LoVo (cell line): ENCODE data around the gene RSF1.
"Not testable (repeated sequence)": the region's sequence is repeated elsewhere in the genome, so short reads cannot be mapped to it uniquely, and the experiment has no call there.

ENCODE experiments used
- DNase-seq: peaks from one replicate; pipeline ENCODE4 v3.0.0-alpha.2; 2016; ENCODE audit warnings: low spot score

RSF1 gene

DNA sequence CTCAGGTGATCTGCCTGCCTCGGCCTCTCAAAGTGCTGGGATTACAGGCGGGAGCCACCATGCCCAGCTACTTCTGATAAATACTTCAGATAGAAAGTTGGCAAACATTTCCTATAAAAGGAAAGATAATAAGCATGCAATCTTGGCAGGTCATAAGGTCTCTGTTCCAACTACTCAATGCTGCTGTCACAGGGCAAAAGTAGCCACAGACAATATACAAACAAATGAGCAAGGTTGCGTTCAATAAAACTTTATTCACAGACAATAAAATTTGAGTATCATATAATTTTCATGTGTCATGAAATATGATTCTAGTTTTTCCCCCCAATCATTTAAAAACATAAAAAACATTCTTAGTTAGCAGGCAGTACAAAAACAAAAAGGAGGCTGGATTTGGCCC lies 129.9 kb downstream of the RSF1 start:
- no peak for DNase-seq

DNA sequence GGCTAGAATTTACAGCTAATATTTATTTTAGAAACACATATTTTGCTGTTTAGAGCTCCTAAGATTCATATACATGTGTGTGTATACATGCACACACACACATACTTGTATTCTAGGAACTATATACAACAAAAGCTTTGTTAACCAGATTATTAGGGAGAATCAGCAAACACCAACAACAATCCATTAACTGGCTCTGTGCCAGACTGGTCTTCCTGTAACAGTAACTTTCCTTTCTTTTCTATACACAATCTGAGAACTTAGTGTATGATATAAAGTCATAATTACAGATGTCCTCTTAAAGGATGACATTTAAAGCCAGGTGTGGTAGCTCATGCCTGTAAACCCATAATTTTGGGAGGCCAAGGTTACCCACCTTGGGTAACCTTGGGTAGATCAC lies 133.4 kb downstream of the RSF1 start:
- DNase-seq = no peak

DNA sequence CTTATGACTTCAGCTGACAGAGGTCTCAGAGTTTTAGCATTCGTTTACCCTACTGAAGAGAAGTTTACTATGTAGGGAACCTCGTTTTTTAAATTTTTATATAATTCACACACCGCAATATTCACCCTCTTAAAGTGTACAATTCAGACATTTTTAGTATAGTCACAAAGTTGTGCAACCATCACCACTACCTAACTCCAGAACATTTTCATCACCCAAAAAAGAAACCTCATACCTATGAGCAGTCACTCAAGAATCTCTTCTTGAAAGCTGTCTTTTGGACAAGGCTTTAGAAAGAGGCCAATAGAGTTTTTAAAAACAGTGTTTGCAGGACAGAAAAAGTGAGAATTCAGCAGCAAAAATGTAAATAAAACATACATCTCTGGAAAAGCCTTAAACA lies 143.4 kb downstream of the RSF1 start:
- DNase-seq = no peak

DNA sequence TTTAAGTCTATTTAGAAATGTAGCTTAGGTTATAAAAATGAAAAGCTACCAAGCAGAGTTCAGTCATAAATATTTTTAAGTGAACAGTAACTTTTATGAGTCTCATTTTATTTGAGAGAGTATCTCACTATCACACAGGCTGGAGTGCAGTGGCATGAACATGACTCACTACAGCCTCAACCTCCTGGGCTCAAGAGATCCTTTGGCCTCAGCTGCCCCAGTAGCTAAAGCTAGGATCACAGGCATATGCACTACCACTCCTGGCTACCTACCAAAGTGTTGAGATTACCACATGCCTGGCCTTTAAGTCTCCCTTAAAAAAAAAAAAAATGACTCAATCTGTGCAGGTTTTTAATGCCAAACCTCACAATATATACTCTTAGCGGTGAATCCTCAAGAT lies 148.3 kb downstream of the RSF1 start:
- DNase-seq = peak; percentile 32

DNA sequence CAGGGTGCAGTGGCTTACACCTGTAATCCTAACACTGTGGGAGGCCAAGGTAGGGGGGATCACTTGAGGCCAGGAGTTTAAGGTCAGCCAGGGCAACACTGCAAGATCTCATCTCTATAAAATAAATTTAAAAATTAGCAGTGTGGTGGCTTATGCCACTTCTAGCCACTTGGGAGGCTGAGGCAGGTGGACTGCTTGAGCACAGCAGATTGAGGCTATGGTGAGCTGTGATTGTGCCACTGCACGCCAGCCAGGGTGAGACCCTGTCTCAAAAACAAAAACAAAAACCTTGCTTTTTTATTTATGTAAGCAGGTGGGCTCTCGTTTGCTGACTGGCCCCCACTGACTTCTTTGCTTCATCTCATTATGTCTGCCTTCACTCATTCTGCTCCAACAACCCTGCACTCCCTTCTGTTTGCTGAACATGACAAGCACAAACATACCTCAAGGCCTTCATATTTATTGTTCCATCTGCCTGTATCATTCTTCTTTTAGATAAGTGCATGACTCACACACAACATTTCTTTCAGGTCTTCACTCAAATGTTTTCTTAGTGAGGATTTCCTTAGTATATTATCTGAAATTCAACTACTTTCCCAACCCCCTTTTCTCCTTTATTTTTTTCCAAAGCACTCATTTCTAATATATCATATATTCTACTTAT lies 150.5 kb downstream of the RSF1 start:
- no peak for DNase-seq

DNA sequence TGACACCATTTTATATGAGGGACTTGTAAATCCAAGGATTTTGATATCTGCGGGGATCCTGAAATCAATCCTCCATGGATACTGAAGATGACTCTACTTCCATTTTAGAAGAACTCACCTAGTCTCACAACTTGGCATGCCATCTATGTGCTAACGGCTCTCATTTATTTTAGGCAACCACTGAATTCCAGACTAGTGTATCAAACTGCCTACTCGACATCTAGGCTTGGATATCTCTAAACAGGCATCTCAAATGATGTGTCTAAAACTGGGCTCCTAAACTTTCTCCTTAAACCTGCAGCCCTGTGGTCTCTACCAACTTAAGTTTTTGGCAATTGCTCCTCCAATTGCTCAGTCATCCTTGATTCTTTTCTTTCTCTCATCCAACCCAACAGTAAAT lies 151.8 kb downstream of the RSF1 start:
- no peak for DNase-seq

DNA sequence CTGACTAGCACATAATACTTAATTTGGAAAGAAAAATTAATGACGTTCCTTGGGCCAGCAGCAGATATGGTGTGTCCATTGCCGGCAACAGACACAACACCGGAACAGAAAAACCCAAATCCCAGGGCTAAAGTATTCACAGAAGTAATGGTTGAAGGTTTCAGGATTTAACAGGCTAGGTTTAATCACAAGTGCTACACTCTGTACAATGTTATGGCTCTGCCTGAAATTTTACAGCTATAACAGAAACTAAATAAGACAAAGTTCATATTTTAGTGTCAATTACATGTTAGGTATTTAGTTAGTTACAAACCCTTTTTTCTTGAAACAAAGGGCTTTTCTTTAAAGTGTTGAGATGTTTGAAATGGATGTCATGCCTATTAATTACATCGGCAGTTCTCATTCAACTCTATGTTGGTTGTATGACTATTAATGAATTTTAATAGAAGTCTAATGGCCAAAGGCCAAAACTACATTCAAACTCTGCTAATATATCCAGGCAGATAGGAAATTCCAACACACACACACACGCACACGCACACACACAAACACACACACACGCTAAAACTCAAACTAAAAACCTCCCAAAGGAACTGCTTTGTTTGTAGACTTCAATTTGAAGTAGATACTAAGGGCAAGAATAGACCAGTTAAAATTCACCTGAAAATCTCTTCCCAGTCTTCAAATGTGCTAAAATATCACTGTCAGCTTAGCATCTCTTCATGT lies 155.1 kb downstream of the RSF1 start:
- no peak for DNase-seq

DNA sequence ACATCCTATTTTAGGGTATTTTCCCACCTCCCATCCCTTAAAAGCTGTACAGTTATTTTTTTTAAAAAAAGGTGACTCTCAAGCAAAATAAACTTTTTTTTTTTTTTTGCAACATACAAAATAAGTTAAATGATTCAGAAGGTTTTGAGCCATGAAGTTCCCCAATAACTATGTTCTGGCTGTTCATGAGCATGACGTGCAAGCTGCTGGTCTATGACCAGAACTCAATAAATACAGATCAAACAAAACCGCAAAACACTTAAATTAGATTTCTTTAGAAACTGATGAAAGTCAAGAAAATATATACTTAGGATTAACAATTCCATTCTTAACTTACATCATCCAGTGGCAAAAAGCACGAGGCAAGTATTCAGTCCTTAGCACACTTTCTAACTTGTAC lies 158.9 kb downstream of the RSF1 start:
- DNase-seq = no peak

DNA sequence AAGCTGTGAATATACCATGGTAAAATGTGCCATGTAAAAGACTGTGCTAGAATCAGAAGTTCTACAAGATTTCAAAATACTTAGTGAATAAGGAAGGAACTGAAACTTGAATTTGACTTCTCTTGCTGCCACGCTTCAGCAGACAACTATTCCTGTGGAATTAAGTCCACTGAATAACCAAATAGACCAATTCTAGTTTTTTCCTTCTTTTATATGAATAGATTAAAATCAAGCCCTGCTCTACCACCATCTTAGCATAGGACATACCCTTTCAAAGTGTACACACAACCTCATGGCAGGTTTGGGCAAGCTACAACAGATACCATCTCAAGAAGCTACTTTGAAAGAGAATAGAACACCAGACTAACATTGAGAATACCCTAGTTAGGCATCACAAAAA lies 159.6 kb downstream of the RSF1 start:
- no peak for DNase-seq

DNA sequence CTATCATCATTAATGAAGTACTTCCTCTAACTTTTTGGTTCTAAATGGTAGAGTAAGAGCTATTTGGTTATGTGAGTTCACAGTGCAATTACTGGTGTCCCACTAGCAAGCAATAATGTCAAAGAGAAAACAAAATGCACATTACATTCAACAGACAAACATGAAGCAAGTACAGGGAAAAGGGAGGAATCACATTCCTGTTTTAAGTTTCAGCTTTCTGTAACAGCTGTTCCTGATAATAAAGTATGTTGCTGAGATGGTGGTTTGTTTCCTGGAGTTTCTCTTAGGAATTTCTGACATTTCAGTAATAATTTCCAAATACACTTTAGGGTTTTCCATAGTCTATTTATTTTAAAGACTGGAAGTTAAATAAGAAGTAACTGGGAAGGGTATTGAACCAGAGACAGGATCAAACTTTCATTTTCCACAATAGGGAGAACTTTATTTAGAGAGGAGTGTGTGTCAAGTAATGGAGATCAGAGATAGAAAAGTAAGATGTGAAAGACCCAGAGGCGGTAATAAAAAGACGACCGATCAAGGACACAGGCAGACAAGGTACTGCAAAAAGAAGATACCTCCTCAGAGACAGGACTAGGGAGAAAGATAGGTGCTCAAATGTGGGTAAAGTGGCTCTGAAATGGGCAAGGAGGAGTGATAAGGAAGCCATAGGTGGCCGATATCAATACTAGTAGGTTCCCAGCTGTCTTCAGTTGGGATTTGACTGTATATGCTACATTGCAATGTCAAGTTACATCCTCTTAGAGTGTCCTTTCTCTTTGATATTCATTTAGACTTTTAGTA lies 162.1 kb downstream of the RSF1 start:
- no peak for DNase-seq

DNA sequence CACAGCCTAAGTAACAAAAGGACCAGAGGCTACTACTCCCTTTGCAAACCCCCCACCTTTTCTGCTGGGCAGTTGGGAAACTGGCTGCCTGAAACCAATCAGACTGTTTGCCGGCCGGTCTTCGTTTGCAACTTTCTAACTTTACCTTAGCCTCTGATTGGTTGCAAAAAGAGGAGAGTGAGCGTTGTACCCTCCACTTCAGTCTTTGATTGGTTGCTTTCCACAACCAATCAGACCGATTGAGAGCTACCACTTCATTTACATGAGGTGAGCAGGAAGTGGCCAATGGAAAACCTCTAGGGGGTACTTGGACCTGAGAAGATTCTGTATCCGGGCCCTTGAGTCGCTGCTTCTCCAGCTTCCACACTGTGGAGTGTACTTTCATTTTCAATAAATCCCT lies 164.2 kb downstream of the RSF1 start:
- no peak for DNase-seq

DNA sequence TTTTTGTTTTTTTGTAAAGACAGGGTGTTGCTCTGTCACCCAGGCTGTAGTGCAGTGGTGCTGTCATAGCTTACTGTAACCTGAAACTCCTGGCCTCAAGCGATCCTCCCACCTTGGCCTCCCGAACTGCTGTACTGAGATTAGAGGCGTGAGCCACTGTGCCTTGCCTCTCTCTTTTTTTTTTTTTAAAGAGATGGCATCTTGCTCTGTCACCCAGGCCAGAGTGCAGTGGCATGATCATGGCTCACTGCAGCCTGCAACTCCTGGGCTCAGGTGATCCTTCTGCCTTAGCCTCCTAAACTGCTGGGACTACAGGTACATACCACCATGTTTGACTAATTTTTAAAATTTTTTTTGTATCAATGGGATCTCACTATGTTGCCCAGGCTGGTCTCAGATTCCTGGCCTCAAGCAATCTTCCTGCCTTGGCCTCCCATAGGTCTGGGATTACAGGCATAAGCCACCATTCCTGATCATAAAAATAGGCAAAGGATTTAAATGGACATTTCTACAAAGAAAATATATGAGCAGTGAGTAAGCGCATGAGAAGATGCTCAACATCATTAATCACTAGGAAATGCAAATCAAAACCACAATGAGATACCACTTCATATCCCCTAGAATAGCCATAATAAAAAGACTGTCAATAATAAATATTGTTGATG lies 165.6 kb downstream of the RSF1 start:
- no peak for DNase-seq

DNA sequence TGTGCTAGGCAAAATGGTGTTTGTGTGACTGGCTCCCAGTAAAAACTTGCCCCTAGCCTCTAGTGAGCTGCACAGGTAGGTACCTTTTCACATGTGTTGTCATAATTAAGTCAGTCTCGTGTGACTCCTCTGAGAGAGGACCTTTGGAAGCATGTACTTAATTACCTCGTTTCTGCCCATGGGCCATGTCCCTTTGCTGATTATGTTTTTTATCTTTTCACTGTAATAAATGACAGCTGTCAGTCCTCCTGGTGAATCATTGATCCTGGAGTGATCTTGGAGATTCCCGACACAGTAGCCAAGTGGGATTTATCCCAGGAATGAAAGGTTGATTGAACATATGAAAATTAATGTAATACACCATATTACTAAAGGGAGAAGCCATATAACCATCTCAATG lies 170.4 kb downstream of the RSF1 start:
- DNase-seq = no peak

DNA sequence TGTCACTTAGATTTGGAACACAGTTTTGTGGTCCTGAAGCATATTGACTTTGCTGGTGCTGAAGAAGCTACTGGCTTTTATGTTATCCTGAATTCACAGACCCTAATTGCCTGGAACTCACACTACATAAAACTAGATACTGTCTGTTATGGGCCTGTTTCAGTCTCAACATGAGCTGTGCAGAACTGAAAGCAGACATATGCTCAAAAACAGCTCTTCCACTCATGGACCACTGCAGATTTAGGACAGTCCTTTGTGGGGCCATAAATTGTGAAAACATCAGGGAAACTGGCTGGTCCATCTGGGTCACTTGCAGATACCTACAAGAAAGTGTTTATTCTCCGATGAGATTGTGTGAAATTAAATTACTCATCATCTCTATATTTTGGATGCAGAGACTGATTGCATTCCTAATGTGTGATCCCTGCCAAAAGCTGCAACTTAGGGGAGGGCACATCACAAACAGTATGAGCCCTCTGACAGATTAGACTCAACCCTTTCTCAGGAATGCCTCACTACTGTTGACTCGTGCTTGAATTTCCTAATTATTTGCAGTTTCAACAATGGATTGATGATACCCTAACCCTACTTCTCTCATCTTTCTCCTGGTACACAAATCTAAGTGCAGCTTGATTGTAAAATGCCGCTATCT lies 172.7 kb downstream of the RSF1 start:
- no peak for DNase-seq

DNA sequence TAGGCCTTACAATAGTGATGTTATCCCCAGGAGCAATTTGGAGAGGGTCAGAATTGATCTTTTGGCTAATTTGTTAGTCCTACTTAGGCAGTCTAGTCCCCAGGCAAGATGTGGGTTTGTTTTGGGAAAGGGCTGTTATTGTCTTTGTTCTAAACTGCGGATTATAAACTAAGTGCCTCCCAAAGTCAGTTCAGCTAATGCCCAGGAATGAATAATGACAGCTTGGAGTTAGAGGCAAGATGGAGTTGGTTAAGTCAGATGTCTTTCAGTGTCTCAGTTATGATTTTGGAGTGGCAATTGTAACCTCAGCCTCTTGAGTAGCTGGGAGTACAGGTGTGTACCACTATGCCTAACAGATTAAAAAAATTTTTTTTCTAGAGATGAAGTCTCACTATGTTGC lies 175.6 kb downstream of the RSF1 start:
- no peak for DNase-seq

DNA sequence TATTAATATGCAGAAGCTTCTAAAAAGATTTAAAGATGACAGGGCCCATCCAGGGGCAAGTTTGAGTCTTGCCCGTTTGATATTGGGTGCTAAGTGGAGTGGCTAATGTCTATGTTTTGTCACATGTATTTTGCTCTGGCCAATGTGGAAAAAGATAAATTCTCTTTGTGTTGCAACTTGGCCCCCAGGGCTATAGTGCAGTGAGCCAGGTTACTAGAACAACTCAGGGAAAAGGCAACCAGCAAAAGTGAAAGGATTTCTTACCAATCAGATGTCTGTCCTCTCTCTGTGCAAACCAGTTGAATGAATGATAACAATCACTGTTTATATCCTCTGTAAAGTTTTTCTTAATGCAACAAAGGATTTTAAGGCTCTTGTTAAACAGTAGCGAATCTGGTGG lies 178.3 kb downstream of the RSF1 start:
- DNase-seq = no peak

DNA sequence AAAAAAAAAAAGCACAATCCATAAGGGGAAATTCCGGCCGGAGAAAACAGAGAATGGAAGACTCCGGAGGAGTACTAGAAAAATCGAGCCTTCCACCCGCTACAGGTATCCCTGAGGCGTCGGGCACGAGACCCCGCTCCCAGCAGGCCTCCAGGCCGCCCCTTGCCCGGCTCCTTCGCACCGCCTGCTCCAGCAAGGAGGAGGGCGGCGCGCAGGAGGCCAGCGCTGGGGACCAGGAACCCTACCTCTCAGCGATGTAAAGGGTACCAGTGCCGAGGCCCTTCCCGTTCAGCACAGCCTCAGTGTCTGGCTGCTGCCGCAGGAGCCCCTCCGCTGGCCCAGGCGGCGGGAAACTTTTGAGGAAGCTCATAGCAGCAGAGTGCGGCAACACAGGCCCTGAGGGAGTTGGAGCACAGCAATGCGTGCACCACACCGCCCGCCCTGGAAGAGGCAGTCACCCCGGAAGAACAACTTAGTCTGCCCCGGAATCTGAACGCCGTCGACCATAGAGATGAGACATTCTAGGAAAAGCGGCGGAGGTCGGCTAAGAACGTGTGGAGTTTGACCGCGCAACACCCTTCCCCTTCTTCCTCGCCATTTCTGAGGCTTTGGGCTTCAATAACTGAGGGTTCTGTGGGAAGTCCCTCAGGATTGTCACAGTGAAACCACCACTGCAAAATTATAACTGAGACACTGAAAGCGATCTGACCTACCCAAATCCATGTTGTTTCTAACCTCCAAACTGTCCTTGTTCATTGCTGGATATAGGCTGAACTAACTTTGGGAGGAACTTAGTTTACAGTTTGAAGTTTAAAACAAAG lies 183.0 kb downstream of the RSF1 start, which contains the start of gene CLNS1A:
Gene CLNS1A (minus strand): TSS at position 450 of the 821 bp plus-strand sequence. CDS start 80 bp downstream, at position 370.
- DNase-seq = peak; percentile 90

DNA sequence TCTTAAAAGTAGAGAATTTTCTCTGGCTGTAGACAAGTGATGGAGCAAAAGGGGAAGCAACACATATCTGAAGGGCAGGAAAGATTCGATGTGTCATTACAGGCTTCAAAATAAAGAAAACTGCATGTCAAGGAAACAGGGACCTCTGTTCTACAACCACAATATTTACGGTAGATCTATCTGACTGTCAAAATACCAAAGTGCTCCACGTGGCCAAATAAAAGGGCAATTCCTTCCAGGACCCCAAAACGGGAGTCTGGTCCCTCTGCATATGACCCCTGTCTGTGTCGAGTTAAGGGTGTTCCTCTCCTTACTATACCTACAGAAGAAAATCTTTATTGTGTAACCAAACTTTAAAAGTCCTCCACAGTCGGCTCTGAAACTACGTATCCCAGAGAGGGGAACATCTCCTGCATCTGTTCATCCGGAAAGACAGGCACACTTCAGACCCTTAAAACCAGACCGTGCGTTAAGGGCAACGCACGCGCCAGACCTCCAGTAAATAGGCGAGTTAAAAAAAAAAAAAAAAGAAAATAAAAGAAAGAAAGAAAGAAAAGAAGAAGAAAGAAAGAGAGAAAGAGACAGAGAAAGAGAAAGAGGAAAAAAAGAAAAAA lies 183.7 kb downstream of the RSF1 start:
- DNase-seq = no peak

DNA sequence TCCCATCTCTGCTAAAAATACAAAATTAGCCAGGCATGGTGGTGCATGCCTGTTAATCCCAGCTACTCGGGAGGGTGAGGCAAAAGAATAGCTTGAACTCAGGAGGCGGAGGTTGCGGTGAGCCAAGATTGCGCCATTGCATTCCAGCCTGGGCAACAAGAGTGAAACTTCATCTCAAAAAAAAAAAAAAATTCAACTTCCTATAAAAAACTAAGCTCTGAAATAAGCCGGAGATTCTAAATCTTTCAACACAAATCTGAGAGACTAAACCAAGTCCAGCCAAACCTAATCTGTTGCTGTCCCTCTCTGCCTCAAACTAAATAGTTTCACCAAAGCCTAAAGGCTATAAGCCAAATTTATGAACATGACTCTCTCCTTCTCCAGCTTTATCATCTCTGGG lies 186.6 kb downstream of the RSF1 start:
- DNase-seq = not testable (repeated sequence)

DNA sequence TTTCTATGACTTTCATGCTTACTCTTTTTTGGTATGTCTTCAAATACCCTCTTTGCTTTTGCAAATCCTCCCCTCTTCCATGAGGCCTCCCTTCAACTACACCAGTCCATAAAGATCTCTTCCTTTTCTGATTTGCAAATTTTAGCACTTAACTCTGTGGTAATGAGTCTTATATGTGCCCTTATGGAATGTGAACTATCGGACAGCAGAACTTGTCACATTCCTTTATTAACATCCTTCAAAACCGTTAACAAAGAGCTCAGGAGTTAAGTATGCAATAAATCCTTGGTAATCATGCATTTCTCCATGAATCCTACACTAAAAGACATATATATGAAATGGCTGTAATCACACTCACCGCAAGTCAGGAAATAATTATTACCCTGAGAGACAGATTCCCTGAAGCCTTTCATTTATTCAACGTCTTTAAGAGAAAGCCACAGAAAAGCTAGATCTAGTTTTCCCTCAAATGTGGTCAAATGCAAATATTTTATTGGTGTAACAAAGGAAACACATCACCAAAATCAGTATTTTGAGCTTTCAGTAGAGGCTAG lies 190.3 kb downstream of the RSF1 start:
- no peak for DNase-seq
